KG1 (cell line): ENCODE data around the gene LILRA6.
A peak's percentile ranks its signal among the peaks of the same experiment; 100 is the strongest.
"Not testable (repeated sequence)": the region's sequence is repeated elsewhere in the genome, so short reads cannot be mapped to it uniquely, and the experiment has no call there.

Source experiments
- DNase-seq: peaks from one replicate; lab custom pipeline; 2025; lab: John Stamatoyannopoulos, UW

LILRA6 gene

DNA sequence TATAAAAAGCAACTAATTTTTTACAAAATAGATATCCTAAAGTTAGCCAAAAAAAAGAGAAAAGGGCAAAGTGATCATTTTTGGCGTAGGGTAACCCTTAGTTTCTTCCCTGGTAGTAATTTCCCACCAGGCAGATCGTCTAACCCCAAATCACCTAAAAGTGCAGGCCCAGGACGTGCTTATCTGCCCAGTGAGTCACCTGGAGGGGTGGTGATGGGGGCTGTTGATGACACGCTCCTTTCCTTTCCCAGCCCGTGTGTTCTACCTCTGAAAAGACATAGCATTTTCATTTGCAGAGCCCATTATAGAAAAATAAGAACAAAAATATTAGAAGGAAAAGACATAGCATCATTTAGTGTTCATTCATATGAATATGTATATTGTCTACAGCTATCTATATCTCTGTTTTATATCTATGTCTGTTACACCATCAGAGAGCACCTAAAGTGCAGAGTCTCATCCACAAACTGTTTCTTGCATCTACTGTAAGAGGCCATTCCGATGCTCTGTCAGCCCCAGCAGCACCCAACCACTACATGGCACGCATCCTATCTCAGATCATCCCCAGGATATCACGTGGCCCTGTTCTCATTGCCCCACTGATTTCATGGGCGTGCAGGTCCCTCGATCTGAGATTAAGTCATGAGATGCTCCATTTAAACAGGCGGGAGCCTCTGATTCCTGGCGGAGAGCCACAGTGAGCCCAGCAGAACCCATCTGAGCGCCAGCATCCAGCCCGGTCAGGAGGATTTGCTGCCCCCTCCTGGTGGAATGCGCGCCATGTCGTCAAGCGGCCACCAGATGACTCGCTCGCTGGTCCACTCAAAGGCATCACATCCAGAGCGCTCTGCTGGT lies 11.3 kb downstream of the LILRA6 start:
- peak; percentile 60 for DNase-seq

GRCh38 chr19:54230031-54230430 lies 12.6 kb downstream of the LILRA6 start:
- DNase-seq: no peak

DNA sequence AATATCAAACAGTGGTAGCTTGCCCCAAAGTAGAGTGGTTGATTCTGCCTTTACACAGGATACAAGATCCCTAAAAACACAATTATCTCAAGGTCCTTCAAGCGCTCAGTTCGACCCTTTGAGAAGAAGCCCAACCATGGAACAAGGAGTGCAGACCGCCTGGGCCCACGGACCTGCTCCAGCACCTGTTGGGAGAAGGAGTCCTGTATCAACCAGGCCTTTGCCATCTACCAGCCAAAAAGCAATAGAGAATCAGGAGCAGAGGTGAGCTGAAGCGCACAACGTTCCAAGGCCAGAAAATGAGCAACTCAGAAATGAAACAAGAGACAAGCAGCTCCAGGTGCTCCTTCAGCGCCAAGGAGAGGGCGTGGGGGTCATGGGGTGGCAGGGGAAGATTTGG lies 13.4 kb downstream of the LILRA6 start:
- no peak for DNase-seq

DNA sequence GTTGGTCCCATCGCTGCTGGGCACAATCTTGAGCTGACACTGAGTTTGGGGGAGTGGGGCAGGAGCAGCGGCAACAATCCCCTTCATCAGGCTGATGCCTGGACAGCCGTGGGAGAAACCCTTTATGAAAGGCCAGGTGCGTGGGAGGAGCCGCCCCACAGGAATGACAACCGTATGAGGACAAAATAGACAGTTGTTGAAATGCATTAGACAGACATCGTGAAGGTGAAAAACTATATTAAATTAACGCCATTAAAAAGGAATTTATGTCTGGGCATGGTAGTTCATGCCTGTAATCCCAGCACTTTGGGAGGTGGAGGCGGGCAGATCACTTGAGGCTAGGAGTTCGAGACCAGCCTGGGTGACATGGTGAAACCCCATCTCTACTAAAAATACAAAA lies 18.0 kb downstream of the LILRA6 start:
- DNase-seq: not testable (repeated sequence)

DNA sequence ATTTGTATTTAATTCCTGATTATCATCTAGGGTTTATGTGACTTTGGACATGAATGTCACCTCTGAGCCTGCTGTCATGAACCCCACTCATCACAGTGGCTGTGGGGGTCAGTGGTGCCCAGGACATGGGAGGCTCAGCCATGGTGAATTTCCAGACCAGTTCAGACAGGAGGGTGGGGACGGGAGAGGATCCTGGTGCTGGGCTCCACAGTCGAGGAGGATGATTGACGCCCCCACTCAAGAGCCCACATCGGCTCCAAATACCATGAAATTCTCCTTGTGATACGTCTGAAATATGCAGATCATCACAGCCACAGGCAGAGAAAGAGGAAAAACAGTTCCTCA lies 18.7 kb downstream of the LILRA6 start:
- DNase-seq: not testable (repeated sequence)

GRCh38 chr19:54223277-54223936 lies 19.2 kb downstream of the LILRA6 start:
- not testable (repeated sequence) for DNase-seq

DNA sequence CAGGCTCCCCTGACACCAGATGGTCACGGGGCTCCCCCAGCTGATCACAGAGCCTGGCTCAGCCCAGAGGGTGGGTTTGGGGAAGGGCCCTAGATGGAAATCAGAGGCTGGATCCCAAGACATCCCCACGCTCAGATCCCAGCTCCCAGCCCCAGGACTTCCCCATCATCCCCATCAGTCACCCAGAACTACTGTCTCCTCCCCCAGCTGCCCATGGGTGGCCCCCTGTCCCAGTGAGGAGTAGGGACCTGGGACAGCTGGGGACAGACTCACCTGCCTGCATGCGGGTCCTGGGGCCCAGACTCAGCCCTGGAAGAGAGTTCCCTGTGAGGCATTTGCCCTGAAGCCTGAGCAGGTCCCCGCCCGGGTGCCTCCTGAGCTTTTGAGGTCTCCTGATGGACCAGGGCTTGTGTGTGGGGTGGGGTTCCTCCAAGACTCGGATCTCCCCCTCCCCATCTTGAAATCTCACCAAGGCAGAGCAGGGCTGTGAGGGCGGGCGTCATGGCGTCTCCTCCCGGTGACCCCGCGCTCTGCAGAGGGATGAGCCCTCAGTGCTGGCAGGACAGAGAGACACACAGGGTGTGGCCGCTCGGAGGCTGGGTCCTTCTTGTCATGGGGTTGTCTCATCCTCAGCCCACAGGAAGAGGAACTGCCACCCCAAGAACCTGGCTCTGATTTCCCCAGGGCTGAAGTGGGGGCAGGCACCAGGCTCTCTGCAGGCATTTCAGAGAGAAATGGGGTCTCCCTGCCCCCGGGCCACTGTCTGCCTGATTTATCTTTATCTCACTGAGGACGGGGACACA lies 19.9 kb downstream of the LILRA6 start, which contains the start of gene LILRB3:
Gene LILRB3, minus strand, starts transcription at position 534 of the 803 bp plus-strand sequence. Its CDS starts 31 bp downstream, at position 503.
- not testable (repeated sequence) for DNase-seq

DNA sequence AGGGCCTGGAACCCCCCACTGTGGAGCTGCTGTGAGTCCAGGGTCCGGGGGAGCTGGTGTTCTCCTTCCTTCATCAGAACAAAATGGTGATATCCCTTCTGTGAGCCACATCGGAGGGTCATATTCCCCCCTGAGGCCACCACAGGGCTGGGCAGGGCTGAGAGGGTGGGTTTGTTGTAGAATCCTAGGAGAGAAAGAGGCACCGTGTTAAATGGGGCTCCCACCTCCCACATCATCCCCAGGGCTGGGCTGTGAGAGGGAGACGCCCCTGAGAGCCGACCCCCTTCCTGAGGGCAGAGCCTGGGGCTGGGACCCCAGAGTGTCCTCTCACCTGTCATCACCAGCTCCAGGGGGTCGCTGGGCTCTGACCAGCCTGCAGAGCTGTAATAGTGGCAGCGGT lies 20.6 kb downstream of the LILRA6 start:
- not testable (repeated sequence) for DNase-seq

- DNase-seq: not testable (repeated sequence)
Measured at GRCh38 chr19:54219702-54220101, 22.9 kb downstream of the LILRA6 start.

GRCh38 chr19:54218960-54219661 lies 23.5 kb downstream of the LILRA6 start:
- DNase-seq: no peak

- DNase-seq: no peak
Measured at GRCh38 chr19:54218259-54218658, 24.3 kb downstream of the LILRA6 start.

- DNase-seq: not testable (repeated sequence)
Measured at GRCh38 chr19:54217517-54218247, 24.9 kb downstream of the LILRA6 start.

DNA sequence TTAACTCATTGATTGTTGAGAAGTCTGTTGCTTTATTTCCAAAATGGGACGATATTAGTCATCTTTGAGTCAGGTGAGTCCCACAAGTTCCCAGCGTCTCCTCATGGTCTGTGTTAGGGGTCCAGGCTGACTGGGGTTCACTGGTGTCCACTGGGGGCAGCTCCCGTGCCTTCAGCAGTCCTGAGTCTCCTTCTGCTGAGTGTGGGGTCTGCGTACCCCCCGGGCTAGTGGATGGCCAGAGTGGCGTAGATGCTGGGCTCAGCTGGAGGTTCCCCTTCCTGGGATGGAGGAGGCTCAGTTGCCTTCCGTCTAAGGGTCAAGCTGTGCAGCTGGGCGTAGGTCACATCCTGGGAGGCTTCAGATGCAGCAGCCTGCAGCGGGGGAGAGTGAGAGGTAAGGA lies 25.7 kb downstream of the LILRA6 start:
- DNase-seq: no peak

- DNase-seq: not testable (repeated sequence)
Measured at GRCh38 chr19:54214734-54215133, 27.9 kb downstream of the LILRA6 start.

DNA sequence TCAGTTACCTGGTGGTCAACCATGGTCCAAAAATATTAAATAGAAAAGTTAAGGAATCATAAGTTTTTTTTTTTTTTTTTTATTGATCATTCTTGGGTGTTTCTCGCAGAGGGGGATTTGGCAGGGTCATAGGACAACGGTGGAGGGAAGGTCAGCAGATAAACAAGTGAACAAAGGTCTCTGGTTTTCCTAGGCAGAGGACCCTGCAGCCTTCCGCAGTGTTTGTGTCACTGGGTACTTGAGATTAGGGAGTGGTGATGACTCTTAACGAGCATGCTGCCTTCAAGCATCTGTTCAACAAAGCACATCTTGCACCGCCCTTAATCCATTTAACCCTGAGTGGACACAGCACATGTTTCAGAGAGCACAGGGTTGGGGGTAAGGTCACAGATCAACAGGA lies 28.4 kb downstream of the LILRA6 start:
- not testable (repeated sequence) for DNase-seq

DNA sequence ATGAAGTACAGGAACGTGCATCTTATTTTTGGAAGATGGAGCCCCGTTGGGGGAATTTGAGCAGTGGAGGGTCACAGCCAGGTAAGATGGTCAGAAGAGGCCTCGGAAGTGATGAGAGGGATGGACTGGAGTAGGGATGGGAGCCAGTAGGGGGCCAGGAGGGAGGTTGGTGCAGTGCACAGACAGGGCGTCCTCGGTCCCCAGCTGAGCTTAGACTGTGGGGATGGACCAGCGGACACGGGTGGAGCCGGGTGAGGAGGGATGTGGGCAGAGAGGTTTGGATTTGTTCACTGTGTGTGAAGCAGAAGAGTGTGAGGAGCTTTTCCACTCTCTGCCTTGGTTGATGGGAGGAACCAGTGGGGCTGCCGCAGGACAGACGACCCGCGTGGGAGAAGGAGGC lies 31.4 kb downstream of the LILRA6 start:
- no peak for DNase-seq

- DNase-seq: no peak
Measured at GRCh38 chr19:54209811-54210494, 32.6 kb downstream of the LILRA6 start.

DNA sequence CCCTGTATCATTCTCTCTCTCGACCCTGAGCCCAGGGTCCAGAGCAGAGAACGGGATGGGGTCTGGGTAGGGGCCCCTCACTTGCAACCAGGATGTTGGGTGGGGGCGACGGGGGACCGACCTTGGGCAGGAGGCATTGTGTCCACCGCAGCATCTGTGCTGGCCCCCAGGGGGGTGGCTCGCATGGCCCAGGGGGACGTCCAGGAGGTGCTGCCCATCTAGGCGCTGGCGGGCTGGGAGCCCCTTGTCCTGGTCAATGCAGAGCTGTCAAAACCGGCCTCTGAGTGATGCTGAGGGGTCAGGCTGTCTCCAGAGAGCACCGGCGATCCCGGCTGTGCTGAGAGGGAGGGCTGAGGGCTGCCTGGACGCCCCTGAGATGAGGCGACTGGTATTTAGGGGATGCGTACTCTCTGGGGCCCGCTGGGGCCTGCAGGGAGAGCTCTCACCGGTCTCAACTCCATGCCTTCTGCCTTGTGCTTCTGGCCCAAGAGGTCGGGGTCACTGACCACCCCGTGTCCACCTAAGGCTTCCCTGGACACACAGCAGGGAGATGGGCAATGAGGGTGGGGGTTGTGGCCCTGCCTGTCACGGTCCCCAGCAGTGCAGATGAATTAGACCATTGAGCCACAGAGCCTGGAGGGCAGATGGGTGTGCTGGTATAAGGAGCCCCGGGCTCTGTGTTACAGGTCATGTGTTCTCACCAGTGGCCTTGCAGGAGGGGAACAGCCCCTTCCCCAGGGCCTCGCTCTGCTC lies 33.4 kb downstream of the LILRA6 start:
- DNase-seq: no peak

- DNase-seq: no peak
Measured at GRCh38 chr19:54208784-54209057, 33.9 kb downstream of the LILRA6 start.
